ENCODE results near the gene CARS1.

DNA sequence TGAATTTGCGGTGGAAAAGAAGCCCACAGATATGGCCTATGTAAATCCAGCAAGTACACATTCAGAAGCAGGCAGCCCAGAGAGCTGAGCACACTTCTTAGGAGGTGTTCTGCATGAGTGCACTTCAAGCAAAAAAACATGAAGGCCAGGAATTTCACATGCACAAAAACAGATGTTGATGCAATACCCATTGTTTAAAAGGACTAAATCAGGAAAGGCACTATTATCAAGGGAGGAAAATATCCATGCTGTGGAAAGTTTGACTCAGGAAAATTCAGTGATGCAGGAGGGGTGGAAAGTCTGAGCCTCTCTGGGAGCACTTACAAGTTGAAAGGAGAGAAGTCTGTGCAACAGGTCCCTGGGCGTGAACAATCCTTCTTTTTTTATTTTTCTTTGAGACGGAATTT, 15.8 kb upstream of the CARS1 start:
- TF ChIP-seq YY1 (IDR thresholded peaks at IDR 0.05; ENCODE audit: insufficient read depth, insufficient read length) (no peak), ZNF274 (IDR thresholded peaks at IDR 0.05; ENCODE audit: low read depth, low read length) (no peak)

Data from NT2/D1 (cell line).